ENCODE data around the gene ATE1.

DNA sequence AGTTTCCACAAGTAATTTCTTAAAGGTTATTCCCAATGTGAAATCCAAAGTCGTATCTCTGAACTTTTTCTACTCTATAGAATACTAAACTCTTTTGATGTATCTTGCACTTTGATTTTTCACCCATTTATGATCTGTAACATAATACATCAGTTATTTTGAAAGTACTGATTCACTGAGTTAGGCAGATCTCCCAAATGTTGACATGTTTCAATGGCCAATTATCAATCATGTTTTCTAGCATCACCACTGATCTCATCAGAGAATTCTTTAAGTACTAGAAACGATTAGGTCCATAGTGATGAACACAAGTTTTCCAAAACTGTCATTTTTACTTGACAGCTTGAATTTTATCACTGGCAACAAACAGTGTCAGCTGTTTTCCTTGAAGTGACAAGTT lies 119.0 kb downstream of the ATE1 start:
- TF ChIP-seq POLR2A (IDR thresholded peaks at IDR 0.05; ENCODE audit: low read depth, low read length), result no peak
- TF ChIP-seq CHD1 (IDR thresholded peaks at IDR 0.05; ENCODE audit: low read depth, low read length), result no peak
- TF ChIP-seq, protein P1, sequence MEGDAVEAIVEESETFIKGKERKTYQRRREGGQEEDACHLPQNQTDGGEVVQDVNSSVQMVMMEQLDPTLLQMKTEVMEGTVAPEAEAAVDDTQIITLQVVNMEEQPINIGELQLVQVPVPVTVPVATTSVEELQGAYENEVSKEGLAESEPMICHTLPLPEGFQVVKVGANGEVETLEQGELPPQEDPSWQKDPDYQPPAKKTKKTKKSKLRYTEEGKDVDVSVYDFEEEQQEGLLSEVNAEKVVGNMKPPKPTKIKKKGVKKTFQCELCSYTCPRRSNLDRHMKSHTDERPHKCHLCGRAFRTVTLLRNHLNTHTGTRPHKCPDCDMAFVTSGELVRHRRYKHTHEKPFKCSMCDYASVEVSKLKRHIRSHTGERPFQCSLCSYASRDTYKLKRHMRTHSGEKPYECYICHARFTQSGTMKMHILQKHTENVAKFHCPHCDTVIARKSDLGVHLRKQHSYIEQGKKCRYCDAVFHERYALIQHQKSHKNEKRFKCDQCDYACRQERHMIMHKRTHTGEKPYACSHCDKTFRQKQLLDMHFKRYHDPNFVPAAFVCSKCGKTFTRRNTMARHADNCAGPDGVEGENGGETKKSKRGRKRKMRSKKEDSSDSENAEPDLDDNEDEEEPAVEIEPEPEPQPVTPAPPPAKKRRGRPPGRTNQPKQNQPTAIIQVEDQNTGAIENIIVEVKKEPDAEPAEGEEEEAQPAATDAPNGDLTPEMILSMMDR (conservative IDR thresholded peaks at IDR 0.05; ENCODE audit: low read depth, low read length), result no peak
- TF ChIP-seq RAD21 (IDR thresholded peaks at IDR 0.05; ENCODE audit: low read length), result no peak
- TF ChIP-seq CEBPB (IDR thresholded peaks at IDR 0.05; ENCODE audit: low read depth, low read length), result no peak
